Common myeloid progenitor, CD34-positive (primary cell): ENCODE data around the gene RBPMS2.

Experiments used
- CTCF ChIA-PET: fragments of 350-600 bp; sonication (Branson Sonifier 250); formaldehyde crosslinking; loops from one replicate; lab custom pipeline; 2021; ENCODE audit warnings: antibody characterized with exemption; lab: Charles Lee
- POLR2A ChIA-PET: fragments of 350-600 bp; sonication (Branson Sonifier 250); formaldehyde crosslinking; loops from one replicate; lab custom pipeline; 2021; ENCODE audit warnings: antibody characterized with exemption; lab: Charles Lee
- DNase-seq, 3 donors: peaks; one replicate each; pipeline versions ENCODE4 v3.0.0 to v3.0.0-alpha.2; 2013
- H3K27ac ChIP-seq, 2 experiments: 1 replicate in 1 of 2; 2 replicates in 1 of 2; pipeline ENCODE4 v1.7.0; 2013; ENCODE audit warnings: inconsistent platforms in 2 of 2, low read length in 2 of 2, mild to moderate bottlenecking in 2 of 2, low read depth in 1 of 2, moderate library complexity in 1 of 2; ENCODE audit not compliant: severe bottlenecking in 2 of 2, insufficient read depth in 1 of 2, poor library complexity in 1 of 2
- H3K27me3 ChIP-seq, 5 experiments: replicated peaks in 2 of 5; 1 replicate in 3 of 5; 2 replicates in 2 of 5; pipeline versions ENCODE4 v1.6.1 to v1.7.0; 2013; ENCODE audit warnings: low read length in 4 of 5, mild to moderate bottlenecking in 2 of 5, moderate library complexity in 2 of 5, inconsistent platforms in 1 of 5; ENCODE audit not compliant: insufficient read depth in 5 of 5, control insufficient read depth in 4 of 5
- H3K36me3 ChIP-seq, 4 experiments: 1 replicate in 2 of 4; 2 replicates in 2 of 4; pipeline versions ENCODE4 v1.6.1 to v1.7.0; 2013; ENCODE audit warnings: low read length in 3 of 4, control low read depth in 1 of 4, mild to moderate bottlenecking in 1 of 4; ENCODE audit not compliant: control insufficient read depth in 4 of 4, insufficient read depth in 4 of 4
- H3K4me1 ChIP-seq, 4 experiments: 1 replicate in 3 of 4; 2 replicates in 1 of 4; pipeline versions ENCODE4 v1.6.1 to v1.7.1; 2013; ENCODE audit warnings: low read length in 3 of 4, mild to moderate bottlenecking in 3 of 4, control low read depth in 1 of 4, inconsistent platforms in 1 of 4, moderate library complexity in 1 of 4; ENCODE audit not compliant: control insufficient read depth in 4 of 4, insufficient read depth in 4 of 4; ENCODE audit errors: control extremely low read depth in 1 of 4
- H3K4me3 ChIP-seq, 7 experiments: 1 replicate in 4 of 7; 2 replicates in 3 of 7; pipeline versions ENCODE4 v1.5.1 to v1.7.0; 2013; ENCODE audit warnings: mild to moderate bottlenecking in 7 of 7, low read length in 6 of 7, moderate library complexity in 6 of 7, inconsistent platforms in 2 of 7, low read depth in 2 of 7, control low read depth in 1 of 7; ENCODE audit not compliant: insufficient read depth in 4 of 7, control insufficient read depth in 1 of 7; ENCODE audit errors: extremely low read depth in 1 of 7
- H3K9me3 ChIP-seq, 5 experiments: 1 replicate in 4 of 5; 2 replicates in 1 of 5; pipeline versions ENCODE4 v1.6.1 to v1.7.1; 2013; ENCODE audit warnings: low read length in 4 of 5, mild to moderate bottlenecking in 2 of 5, inconsistent platforms in 1 of 5, low read depth in 1 of 5, moderate library complexity in 1 of 5; ENCODE audit not compliant: control insufficient read depth in 4 of 5, insufficient read depth in 2 of 5; ENCODE audit errors: control extremely low read depth in 1 of 5
- WGBS: methylation state at CpG from one replicate; pipeline ENCODE4 v1.1.5; 2013; ENCODE audit not compliant: insufficient coverage; 5-methylcytosine and 5-hydroxymethylcytosine counted together

RBPMS2 gene

DNA sequence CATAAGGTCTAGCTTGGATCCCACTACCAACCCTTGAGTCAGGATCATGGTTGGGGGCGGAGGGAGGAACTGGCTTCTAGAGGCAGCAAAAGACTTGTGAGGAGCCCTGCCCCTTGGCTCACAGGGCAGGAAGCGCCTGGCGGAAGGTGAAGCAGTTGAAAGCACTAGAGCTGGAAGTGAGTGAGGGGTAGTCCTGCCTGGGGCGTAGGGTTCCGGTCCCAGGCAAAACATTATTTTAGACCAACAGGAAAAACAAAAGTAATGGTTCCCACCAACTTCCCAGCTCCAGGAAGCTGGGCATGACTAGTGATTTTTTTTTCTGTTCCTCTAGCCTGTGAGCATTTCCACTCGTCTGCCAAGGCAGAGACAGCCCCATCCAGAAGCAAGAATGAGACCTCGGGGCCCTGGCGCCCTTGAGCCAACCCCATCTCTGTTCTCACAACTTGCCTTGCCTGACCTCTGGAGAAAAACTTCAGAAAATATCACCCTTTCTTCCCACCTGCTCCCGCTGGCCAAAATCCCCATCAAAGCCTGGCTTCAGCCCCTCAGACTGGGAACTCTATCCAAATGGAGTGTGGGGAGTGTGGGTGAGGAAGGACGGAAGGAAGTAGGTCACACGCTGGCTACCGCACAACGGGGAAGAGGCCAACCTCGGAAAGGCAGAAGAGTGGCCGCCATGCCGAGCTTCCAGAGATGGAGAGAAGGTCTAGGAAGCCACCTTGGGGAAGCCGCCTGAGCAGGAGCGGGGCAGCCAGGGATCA is 57.5 kb downstream of the RBPMS2 start:
- peaks cover 3 to 18% (median 13%) of the 10 kb centered on the region in 4 experiments for H3K4me1 ChIP-seq
- WGBS: 47% methylated on average over 9 of the region's 18 CpGs
- H3K4me3 ChIP-seq: peak overlapping the region in 1 of 7 experiments; percentile 48
- POLR2A ChIA-PET: interaction anchor here (0.6 kb wide), 1 partner anchor 344 kb away, joined by 7 read pairs; no protein-coding TSS in a partner anchor
- no peaks in the 10 kb centered on the region for H3K36me3 ChIP-seq
- H3K27ac ChIP-seq: no peak overlapping the region
- H3K27me3 ChIP-seq: no peaks in the 10 kb centered on the region
- CTCF ChIA-PET: interaction anchor here (0.7 to 23.4 kb wide), 6 partner anchors 9 to 354 kb away, joined by 3 to 625 read pairs (median 4); no protein-coding TSS in a partner anchor
- no peaks in the 10 kb centered on the region for H3K9me3 ChIP-seq
- DNase-seq: peak in 2 of 3 donors; percentile 56 to 70

DNA sequence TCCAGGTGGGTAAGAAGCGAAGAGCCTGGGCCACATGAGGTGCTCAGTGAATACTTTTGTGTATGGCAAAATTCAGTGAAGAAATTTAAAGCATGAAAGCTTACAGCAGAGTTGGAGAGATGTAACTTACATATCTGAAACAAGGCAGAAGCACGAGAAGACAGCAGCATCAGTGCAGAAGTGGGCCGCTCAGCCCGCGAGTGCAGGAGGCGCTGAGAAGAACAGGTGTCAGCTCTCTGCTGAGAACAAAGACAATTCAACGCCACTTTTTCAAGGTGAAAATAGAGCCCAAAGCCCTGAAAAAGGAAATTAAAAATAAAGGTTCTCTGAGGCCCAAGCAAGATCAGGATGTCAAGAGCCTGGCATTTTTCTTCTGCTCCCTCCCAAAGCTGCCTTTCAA is 58.3 kb downstream of the RBPMS2 start:
- Histone ChIP-seq H3K4me1 (peaks cover 3 to 18% (median 13%) of the 10 kb centered on the region in 4 experiments), H3K27ac (no peak overlapping the region), H3K4me3 (no peak overlapping the region), H3K9me3 (no peaks in the 10 kb centered on the region), H3K27me3 (no peaks in the 10 kb centered on the region), H3K36me3 (no peaks in the 10 kb centered on the region)
- WGBS: 90% methylated on average over 7 of the region's 7 CpGs
- ChIA-PET POLR2A (interaction anchor here (0.7 kb wide), 1 partner anchor 22 kb away, joined by 4 read pairs; no protein-coding TSS in a partner anchor), CTCF (interaction anchor here (0.7 to 23.4 kb wide), 5 partner anchors 11 to 353 kb away, joined by 3 to 625 read pairs (median 4); no protein-coding TSS in a partner anchor)
- DNase-seq: no peak

DNA sequence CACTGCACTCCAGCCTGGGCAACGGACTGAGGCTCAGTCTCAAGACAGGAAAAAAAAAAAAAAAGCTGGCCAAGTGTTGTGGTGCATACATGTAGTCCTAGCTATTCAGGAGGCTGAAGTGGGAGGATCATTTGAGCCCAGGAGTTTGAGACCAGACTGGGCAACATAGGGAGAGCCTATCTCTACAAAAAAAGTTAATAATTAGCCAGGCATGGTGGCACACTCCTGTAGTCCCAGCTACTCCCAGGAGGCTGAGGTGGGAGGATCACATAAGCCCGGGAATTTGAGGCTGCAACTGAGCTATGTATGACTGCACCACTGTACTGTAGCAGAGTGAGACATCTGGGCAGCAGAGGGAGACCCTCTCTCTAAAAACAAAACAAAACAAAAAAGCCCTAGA is 58.9 kb downstream of the RBPMS2 start:
- no peaks in the 10 kb centered on the region for H3K9me3 ChIP-seq
- 100% methylated on average over 2 of the region's 2 CpGs for WGBS
- no peaks in the 10 kb centered on the region for H3K27me3 ChIP-seq
- no peak overlapping the region for H3K4me3 ChIP-seq
- H3K36me3 ChIP-seq: no peaks in the 10 kb centered on the region
- ChIA-PET CTCF (interaction anchor here (0.6 to 23.4 kb wide), 3 partner anchors 11 to 51 kb away, joined by 3 to 625 read pairs (median 25); no protein-coding TSS in a partner anchor), POLR2A (no interaction called here)
- H3K4me1 ChIP-seq: peaks cover 3 to 18% (median 13%) of the 10 kb centered on the region in 4 experiments
- H3K27ac ChIP-seq: no peak overlapping the region
- DNase-seq: no peak

DNA sequence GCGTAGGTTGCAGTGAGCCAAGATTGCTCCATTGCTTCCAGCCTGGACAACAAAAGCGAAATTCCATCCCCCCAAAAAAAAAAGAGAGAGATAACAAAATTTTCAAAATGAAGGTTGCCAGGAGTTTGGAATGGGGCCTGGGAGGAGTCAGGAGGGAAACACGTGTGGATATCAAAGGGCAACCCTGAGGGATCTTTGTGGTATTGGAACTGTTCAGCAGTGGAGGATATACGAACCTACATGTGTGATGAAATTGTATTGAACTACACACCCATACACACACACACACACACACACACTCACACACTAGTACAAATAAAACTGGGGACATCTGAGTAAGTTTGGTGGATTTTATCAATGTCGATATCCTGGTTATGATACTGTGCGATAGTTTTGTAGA is 61.8 kb downstream of the RBPMS2 start:
- ChIA-PET CTCF (no interaction called here), POLR2A (no interaction called here)
- WGBS: 100% methylated on average over 1 of the region's 6 CpGs
- Histone ChIP-seq H3K36me3 (no peaks in the 10 kb centered on the region), H3K4me1 (peaks cover 3 to 13% (median 11%) of the 10 kb centered on the region in 4 experiments), H3K9me3 (no peaks in the 10 kb centered on the region), H3K27me3 (no peaks in the 10 kb centered on the region), H3K27ac (no peak overlapping the region), H3K4me3 (no peak overlapping the region)
- DNase-seq: no peak

DNA sequence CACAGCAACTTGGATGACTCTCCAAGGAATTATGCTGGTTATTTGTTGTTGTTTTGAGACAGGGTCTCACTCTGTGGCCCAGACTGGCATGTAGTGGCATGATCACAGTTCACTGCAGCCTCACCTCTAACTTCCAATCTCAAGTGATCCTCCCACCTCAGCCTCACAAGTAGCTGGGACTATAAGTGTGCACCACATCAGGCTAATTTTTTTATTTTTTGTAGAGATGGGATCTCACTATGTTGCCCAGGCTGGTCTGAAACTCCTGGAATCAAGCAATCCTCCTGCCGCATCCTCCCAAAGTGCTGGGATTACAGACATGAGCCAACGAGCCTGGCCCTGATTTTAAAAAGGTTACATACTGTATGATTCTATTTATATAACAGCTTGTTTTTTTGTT is 63.0 kb downstream of the RBPMS2 start:
- no CpG with 5 or more reads among the region's 2 CpGs for WGBS
- no peaks in the 10 kb centered on the region for H3K9me3 ChIP-seq
- CTCF ChIA-PET: interaction anchor here (0.9 to 2.0 kb wide), 4 partner anchors 15 to 26 kb away, joined by 3 to 6 read pairs (median 3); no protein-coding TSS in a partner anchor
- no peaks in the 10 kb centered on the region for H3K27me3 ChIP-seq
- H3K36me3 ChIP-seq: no peaks in the 10 kb centered on the region
- peaks cover 0 to under 1% (median 0%) of the 10 kb centered on the region in 4 experiments for H3K4me1 ChIP-seq
- POLR2A ChIA-PET: no interaction called here
- H3K4me3 ChIP-seq: no peak overlapping the region
- no peak overlapping the region for H3K27ac ChIP-seq
- no peak for DNase-seq

DNA sequence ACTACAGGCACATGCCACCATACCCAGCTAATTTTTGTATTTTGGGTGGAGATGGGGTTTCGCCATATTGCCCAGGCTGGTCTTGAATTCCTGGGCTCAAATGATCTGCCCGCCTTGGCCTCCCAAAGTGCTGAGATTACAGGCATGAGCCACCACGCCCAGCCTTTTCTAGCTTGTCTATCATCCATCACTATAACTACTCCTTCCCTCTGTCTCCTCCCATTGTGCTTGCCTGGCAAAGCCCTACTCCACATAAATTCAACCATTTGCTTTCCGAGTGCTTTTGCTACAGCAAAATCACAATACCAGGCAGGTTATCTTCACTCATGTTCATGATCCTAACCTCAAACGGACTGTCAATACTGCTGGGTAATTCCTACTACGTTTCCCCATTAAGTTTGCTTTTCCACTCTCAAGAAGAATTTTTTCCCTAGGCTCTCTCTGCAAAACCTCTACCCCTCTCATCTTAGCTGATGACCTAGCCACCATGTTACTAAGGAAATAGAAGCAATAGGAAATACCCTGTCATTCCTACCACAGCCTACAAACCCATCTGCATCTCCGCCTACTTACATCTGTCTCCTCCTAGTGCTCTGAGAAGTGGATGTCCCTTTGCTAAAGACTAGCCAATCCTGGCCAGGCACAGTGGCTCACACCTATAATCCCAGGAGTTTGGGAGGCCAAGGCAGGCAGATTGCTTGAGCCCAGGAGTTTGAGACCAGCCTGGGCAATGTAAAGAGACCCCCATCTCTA is 64.5 kb downstream of the RBPMS2 start:
- no peak for DNase-seq
- Histone ChIP-seq H3K9me3 (no peaks in the 10 kb centered on the region), H3K27ac (no peak overlapping the region), H3K36me3 (no peaks in the 10 kb centered on the region), H3K4me3 (no peak overlapping the region), H3K27me3 (no peaks in the 10 kb centered on the region), H3K4me1 (no peaks in the 10 kb centered on the region)
- ChIA-PET CTCF (interaction anchor here (0.7 kb wide), 1 partner anchor 430 kb away, joined by 3 read pairs; no protein-coding TSS in a partner anchor), POLR2A (no interaction called here)
- WGBS: 98% methylated on average over 7 of the region's 7 CpGs
